ENCODE results near the gene LRBA. TPM values are rescaled to one million over a fixed set of nuclear protein-coding genes. Genes with fewer than 3 reads are reported as not detected.

Gene LRBA
- total RNA-seq, 3 donors from 2014 or later (not counting 1 experiment from before 2014, with no cell fraction given), result 72.1 to 87.6 (median 83.1) TPM

DNA sequence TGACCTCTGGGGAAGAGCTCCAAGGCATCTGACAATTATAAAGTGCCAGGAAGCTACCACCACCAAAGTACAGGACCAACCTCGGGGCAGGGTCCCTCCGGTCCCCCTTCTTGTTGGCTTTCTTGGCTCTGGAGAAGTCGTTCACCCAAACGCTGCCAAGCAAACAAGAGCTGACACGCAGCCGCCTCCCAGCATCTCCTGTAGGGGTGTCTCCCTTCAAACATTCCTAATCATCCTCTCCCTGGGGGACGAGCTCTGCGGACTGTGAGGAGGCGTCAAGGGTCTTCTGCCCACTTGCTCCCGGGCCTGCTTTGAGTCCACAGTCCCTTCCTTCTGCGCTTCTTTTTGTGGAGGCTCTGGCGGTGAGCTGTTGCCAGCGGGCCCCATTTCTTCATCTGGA, 592.0 kb downstream of the LRBA start:
- H3K27me3 Mint-ChIP-seq (ENCODE audit: low read depth in 2 of 2), result no peaks in the 10 kb centered on the region
- no peak overlapping the region for H3K4me3 Mint-ChIP-seq
- Histone ChIP-seq H3K36me3 (ENCODE audit: control insufficient read depth, insufficient read depth, low read length) (peaks cover 2% of the 10 kb centered on the region), H3K4me3 (ENCODE audit: low read length) (no peak overlapping the region), H3K27ac (ENCODE audit: low read length) (no peak overlapping the region), H3K9me3 (ENCODE audit: control insufficient read depth, insufficient read depth, low read length) (no peaks in the 10 kb centered on the region), H3K27me3 (ENCODE audit: control insufficient read depth, insufficient read depth, low read length) (no peaks in the 10 kb centered on the region), H3K4me1 (ENCODE audit: control insufficient read depth, insufficient read depth, low read length) (no peaks in the 10 kb centered on the region)
- H3K4me1 Mint-ChIP-seq, result peaks cover 0 to 4% of the 10 kb centered on the region in 2 donors
- TF ChIP-seq, protein P1, sequence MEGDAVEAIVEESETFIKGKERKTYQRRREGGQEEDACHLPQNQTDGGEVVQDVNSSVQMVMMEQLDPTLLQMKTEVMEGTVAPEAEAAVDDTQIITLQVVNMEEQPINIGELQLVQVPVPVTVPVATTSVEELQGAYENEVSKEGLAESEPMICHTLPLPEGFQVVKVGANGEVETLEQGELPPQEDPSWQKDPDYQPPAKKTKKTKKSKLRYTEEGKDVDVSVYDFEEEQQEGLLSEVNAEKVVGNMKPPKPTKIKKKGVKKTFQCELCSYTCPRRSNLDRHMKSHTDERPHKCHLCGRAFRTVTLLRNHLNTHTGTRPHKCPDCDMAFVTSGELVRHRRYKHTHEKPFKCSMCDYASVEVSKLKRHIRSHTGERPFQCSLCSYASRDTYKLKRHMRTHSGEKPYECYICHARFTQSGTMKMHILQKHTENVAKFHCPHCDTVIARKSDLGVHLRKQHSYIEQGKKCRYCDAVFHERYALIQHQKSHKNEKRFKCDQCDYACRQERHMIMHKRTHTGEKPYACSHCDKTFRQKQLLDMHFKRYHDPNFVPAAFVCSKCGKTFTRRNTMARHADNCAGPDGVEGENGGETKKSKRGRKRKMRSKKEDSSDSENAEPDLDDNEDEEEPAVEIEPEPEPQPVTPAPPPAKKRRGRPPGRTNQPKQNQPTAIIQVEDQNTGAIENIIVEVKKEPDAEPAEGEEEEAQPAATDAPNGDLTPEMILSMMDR (IDR thresholded peaks at IDR 0.05), result no peak
- WGBS (ENCODE audit: insufficient coverage), result 91% methylated on average over 12 of the region's 13 CpGs
- H3K27ac Mint-ChIP-seq, result no peak overlapping the region
- ATAC-seq (no peak), DNase-seq (no peak)
- intact Hi-C loops (cut with micrococcal nuclease), result no loop called here
- H3K36me3 Mint-ChIP-seq, result no peaks in the 10 kb centered on the region
- no peaks in the 10 kb centered on the region for H3K9me3 Mint-ChIP-seq

DNA sequence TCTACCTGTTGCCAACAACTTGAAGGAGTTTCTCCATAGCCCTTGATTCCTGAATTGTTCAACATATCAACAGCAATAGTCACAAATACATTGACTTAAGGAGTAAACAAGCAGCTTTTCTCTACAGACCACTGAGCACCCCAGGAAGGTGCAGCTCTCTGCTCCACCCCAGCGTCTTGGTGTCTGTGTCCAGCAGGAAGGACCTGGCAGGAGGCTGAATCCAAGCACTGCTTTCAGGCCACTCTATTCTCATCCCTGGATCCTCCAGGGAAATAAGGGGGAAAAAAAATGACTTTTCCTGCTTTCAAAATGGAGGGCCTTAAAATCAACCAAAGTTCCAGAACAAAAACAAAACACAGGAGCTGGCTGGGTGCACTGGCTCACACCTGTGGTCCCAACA, 593.5 kb downstream of the LRBA start:
- Histone ChIP-seq H3K9me3 (ENCODE audit: control insufficient read depth, insufficient read depth, low read length) (no peaks in the 10 kb centered on the region), H3K4me3 (ENCODE audit: low read length) (no peak overlapping the region), H3K36me3 (ENCODE audit: control insufficient read depth, insufficient read depth, low read length) (peaks cover 2% of the 10 kb centered on the region), H3K4me1 (ENCODE audit: control insufficient read depth, insufficient read depth, low read length) (no peaks in the 10 kb centered on the region), H3K27ac (ENCODE audit: low read length) (no peak overlapping the region), H3K27me3 (ENCODE audit: control insufficient read depth, insufficient read depth, low read length) (no peaks in the 10 kb centered on the region)
- DNase-seq (no peak), ATAC-seq (no peak)
- Mint-ChIP-seq H3K27me3 (ENCODE audit: low read depth in 2 of 2) (no peaks in the 10 kb centered on the region), H3K36me3 (no peaks in the 10 kb centered on the region), H3K9me3 (no peaks in the 10 kb centered on the region), H3K4me1 (peaks cover 0 to 4% of the 10 kb centered on the region in 2 donors), H3K4me3 (no peak overlapping the region), H3K27ac (no peak overlapping the region)
- TF ChIP-seq, protein P1 (IDR thresholded peaks at IDR 0.05), result no peak
- WGBS (ENCODE audit: insufficient coverage), result 100% methylated on average over 1 of the region's 1 CpG
- intact Hi-C loops (cut with micrococcal nuclease), result no loop called here

DNA sequence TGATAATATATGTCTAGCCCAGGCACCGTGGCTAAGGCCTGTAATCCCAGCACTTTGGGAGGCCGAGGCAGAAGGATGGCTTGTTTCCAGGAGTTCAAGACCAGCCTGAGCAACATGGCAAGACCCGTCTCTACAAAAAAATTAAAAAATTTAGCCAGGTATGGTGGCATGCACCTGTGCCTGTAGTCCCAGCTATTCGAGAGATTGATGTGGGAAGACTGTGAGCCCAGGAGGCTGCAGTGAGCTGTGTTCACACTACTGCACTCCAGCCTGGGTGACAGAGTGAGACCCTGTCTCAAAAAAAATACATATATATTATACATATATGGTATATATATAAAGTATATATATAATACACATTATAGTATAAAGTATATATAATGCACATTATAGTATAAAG, 595.1 kb downstream of the LRBA start:
- Histone ChIP-seq H3K4me3 (ENCODE audit: low read length) (no peak overlapping the region), H3K27me3 (ENCODE audit: control insufficient read depth, insufficient read depth, low read length) (no peaks in the 10 kb centered on the region), H3K4me1 (ENCODE audit: control insufficient read depth, insufficient read depth, low read length) (no peaks in the 10 kb centered on the region), H3K27ac (ENCODE audit: low read length) (no peak overlapping the region), H3K36me3 (ENCODE audit: control insufficient read depth, insufficient read depth, low read length) (peaks cover 3% of the 10 kb centered on the region), H3K9me3 (ENCODE audit: control insufficient read depth, insufficient read depth, low read length) (no peaks in the 10 kb centered on the region)
- Mint-ChIP-seq H3K27me3 (ENCODE audit: low read depth in 2 of 2) (no peaks in the 10 kb centered on the region), H3K4me1 (peaks cover 0 to 4% of the 10 kb centered on the region in 2 donors), H3K9me3 (no peaks in the 10 kb centered on the region), H3K4me3 (no peak overlapping the region), H3K27ac (no peak overlapping the region), H3K36me3 (no peaks in the 10 kb centered on the region)
- TF ChIP-seq, protein P1 (IDR thresholded peaks at IDR 0.05), result no peak
- intact Hi-C loops (cut with micrococcal nuclease), result no loop called here
- no peak for ATAC-seq
- DNase-seq, result no peak
- WGBS (ENCODE audit: insufficient coverage), result 97% methylated on average over 4 of the region's 4 CpGs

DNA sequence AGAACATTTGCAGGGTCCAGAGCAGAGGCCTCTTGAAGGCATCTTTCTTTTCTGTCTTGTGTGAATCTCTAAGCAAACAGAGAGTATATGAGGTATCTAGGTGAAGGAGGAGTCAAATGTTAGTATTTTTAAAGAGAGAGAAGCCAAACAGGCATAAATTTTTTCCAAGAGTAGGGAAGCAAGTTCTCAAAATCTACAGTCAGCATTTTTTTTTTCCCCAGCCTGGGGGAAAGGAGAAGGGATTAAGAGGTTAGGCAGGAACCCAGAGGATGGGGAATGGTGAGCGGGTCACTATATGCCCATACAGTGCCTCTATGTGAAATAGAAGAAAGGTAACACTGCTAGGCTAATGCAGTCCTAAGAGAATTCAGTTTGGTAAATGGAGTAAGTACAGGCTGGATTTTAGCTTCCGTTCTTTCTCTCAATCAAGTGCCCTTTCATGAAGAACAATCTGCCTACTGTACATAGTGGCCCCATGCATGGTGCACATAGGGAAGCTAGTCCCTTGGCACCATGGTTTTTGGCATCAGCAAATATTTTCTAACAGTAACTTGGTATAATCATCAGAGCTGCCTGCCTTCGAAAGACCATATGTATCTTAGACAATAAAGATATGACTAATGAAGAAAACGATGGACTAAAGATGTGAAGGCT, 596.2 kb downstream of the LRBA start:
- Histone ChIP-seq H3K36me3 (ENCODE audit: control insufficient read depth, insufficient read depth, low read length) (peaks cover 5% of the 10 kb centered on the region), H3K9me3 (ENCODE audit: control insufficient read depth, insufficient read depth, low read length) (no peaks in the 10 kb centered on the region), H3K4me1 (ENCODE audit: control insufficient read depth, insufficient read depth, low read length) (no peaks in the 10 kb centered on the region), H3K27me3 (ENCODE audit: control insufficient read depth, insufficient read depth, low read length) (no peaks in the 10 kb centered on the region), H3K4me3 (ENCODE audit: low read length) (no peak overlapping the region), H3K27ac (ENCODE audit: low read length) (no peak overlapping the region)
- Mint-ChIP-seq H3K27me3 (ENCODE audit: low read depth in 2 of 2) (no peaks in the 10 kb centered on the region), H3K4me1 (peaks cover 0 to 4% of the 10 kb centered on the region in 2 donors), H3K4me3 (no peak overlapping the region), H3K9me3 (no peaks in the 10 kb centered on the region), H3K27ac (no peak overlapping the region), H3K36me3 (no peaks in the 10 kb centered on the region)
- no peak for DNase-seq
- no peak for ATAC-seq
- intact Hi-C loops (cut with micrococcal nuclease), result no loop called here
- WGBS (ENCODE audit: insufficient coverage), result 90% methylated on average over 2 of the region's 4 CpGs
- TF ChIP-seq, protein P1 (IDR thresholded peaks at IDR 0.05), result no peak

Measured in natural killer cell (primary cell).